GM19193 (cell line): ENCODE measurements around the gene PARP8.

Experiments used
- POLR2A ChIP-seq: IDR thresholded peaks from 4 replicates; pipeline ENCODE4 v1.6.1; 2011; ENCODE audit not compliant: insufficient read depth, insufficient read length; ENCODE audit errors: extremely low read depth

The PARP8 gene

GRCh38 chr5:50807661-50808060, 141.2 kb downstream of the PARP8 start:
- TF ChIP-seq POLR2A = no peak

GRCh38 chr5:50808406-50808805, 142.0 kb downstream of the PARP8 start:
- TF ChIP-seq POLR2A = no peak

DNA sequence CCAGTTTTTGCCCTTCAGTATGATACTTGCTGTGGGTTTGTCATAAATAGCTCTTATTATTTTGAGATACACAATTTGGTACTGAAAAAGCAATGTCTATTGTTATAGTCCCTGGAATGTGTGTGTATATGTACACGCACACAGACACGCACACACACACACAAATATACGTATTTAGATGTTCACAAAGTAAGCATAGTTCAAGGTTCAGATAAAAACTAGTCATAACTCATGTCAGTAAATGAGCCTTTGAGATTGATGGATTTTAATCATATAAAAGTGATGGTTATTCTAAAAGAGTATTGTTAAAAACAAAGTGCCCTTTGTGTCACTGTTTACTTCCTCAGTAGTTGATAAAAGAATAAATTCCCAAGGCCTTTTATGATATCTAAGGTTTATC, 147.3 kb downstream of the PARP8 start:
- TF ChIP-seq POLR2A = no peak

DNA sequence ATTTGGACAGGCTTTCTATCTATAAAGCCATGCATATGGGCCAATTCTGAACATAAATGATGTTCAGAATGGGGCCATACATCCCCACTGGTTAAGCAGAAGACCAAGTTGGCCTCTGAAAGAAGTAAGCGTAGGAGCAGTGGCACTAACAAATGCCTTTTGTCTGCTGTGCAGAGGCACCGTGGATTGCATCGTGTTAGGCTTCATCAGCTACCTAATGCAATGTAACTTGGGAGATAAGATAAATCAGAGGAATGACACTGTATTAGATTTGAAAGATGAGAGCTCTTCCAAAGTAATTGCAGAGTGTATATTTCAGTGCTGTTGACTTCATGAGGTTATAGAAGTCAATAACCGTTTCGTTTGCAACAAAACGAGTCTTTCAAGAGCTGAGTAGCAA, 148.1 kb downstream of the PARP8 start:
- no peak for TF ChIP-seq POLR2A

DNA sequence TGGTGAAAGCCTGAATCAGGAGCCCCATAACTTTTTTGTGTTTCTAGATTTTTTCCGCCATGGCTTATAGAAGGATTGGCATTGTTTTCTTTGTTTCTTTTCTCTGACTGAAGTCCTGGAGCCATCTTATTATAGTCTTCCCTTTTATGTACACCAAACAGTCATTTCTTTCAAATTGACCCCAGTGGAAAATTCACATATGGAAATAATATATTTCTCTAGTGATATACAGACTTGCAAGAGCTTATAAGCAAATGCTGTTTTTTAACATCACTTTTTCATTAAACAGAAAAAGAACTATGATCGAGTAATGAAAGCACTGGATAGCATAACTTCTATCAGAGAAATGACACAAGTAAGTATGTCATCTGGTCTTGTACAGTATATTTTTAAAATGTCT, 155.6 kb downstream of the PARP8 start:
- no peak for TF ChIP-seq POLR2A

DNA sequence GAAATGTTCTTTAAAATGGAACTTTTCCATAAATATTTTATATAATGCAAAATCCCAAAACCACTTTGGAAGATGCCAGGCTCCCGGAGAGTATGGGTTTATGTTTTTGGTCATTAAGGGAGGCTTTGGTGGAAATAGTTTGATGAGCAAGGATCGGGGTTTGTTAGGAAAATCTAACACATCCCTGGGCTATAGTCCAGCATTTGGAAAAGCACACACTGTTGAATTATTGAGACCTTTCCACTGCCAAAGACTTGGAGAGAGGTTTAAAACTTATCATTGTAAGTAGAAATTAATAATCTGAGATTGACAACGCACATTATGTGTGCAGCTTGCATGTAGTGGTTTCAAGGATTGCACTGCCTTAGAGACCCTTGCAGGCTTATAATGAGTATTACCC, 156.3 kb downstream of the PARP8 start:
- TF ChIP-seq POLR2A = no peak

DNA sequence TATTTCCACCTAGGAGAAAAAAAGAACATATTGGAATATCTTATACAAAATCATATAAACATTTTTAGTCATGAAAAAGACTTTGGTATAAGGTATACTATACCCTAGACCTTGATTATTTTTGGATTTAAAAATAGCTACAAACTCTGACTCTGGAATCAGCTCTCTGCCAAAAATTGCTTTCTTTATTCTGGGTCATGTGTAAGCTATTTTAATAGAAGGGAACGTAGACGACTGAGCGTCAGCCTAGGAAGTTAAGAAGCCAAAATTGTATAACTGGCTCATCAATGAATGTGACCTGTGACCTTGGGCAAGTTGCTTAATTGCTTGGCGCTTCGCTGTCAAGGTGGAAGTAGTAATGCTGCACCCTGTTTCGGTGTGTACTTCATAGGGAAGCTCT, 157.1 kb downstream of the PARP8 start:
- TF ChIP-seq POLR2A = no peak

DNA sequence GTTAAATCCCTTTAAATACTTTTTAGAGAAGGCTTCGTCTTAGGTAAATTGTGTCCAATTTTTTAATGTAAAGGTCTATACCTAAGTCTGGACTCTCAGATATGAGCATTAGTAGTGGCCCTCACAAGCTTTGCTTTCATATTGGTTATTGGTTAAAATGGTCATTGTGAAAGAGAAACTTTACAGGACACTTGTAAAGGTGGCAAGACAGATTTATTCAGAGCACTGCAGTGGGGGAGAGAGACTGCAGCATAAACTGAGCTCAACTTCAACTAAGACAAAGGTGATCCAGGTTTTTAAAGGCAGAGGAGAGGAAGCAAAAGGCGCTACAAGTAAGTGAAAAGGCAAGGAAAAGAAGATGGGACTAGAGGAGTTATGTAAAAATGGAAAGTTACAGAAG, 157.7 kb downstream of the PARP8 start:
- TF ChIP-seq POLR2A = no peak

GRCh38 chr5:50827516-50828247, 161.2 kb downstream of the PARP8 start:
- no peak for TF ChIP-seq POLR2A

DNA sequence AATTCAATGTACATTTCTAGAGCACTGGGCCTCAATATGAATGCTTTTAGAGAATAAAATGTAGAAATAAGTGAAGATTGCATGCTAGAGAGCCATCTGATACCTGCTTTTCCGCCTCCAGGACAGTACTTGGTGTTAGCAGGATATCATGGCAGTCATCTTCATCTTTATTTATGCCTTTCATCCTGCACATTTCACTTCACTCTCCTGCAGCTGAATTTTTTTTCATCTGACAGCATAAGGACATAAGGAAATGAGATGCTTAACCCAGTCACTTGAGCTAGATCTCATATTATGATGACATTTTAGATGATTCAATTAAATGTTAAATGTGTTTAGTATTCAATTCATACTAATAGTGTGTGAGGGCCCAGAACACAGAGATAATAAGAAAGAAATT, 162.6 kb downstream of the PARP8 start:
- no peak for TF ChIP-seq POLR2A

- no peak for TF ChIP-seq POLR2A
Measured at GRCh38 chr5:50832657-50833284, 166.3 kb downstream of the PARP8 start.

- TF ChIP-seq POLR2A = no peak
Measured at GRCh38 chr5:50836356-50836755, 169.9 kb downstream of the PARP8 start.

- TF ChIP-seq POLR2A = no peak
Measured at GRCh38 chr5:50839472-50839871, 173.0 kb downstream of the PARP8 start.

DNA sequence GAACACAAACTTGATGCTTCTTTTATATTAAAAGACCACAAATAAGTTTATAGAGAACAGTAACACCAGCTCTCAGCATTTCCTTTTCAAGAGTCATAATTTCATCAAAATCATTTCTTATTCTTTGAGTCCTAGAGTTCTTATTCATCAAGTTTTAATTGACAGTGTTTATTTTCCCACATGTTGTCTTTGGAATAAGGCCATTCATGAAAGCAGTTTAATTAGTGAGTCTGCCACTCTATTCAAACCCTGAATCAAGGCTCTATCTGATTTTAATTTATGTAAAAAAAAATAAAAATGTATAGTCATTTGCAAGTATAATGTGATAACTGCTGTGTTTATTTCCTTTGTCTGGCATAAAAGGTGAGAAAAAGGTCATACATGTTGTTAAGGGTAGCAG, 176.7 kb downstream of the PARP8 start:
- no peak for TF ChIP-seq POLR2A

DNA sequence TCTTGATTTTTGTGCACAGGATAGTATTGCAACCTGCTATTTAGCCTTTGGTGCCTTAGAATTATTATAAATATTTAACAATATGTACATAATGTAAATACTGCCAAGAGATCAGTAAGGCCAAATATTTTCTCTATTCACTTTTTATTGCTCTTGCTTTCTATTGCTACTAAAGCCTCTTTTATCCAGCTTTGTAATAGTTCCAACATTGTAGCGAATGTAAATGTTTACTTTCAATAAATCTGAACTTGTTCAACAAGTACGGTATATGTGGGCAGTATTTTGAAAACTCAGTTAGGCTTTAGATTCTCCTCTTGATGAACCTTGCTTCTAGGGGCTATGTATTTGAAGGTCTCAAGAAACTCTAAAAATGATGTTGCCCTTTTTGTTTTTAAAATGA, 179.8 kb downstream of the PARP8 start:
- no peak for TF ChIP-seq POLR2A

- TF ChIP-seq POLR2A = no peak
Measured at GRCh38 chr5:50849554-50849953, 183.1 kb downstream of the PARP8 start.

GRCh38 chr5:50853151-50853550, 186.7 kb downstream of the PARP8 start:
- TF ChIP-seq POLR2A = no peak

DNA sequence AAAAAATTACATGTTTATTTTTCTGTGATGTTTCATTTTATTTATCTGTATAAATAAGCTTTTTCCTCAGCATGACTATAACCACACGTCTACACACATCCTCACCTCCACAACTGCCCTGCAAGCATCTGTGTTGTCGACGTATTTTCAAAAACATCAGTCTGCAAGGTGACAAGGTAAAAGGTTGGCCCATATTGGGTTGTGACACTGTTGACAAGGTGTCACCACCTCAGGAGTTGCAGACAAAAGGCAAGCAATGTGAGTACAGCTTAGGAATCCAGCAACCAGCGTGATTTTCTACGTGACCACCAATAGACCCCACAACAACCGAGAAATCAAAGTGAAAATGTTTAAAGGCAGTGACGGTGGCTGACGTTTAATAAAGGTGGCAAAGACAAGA, 187.6 kb downstream of the PARP8 start:
- no peak for TF ChIP-seq POLR2A

- TF ChIP-seq POLR2A = no peak
Measured at GRCh38 chr5:50855001-50855400, 188.6 kb downstream of the PARP8 start.
